Stomach (tissue), 9 donors: ENCODE results near the gene FGF12. TPM values are rescaled to one million over a fixed set of nuclear protein-coding genes. Genes with fewer than 3 reads are reported as not detected.

Experiments used
- DNase-seq, 2 donors: peaks; one replicate each; pipeline versions ENCODE4 v3.0.0 to v3.0.0-alpha.2; 2013 to 2019
- H3K27ac ChIP-seq, 5 donors: fragments of 200-600 bp in 4 of 5; sonication (generic) in 4 of 5; one replicate each; pipeline ENCODE4 v1.5.1; 2013 to 2019; ENCODE audit warnings: mild to moderate bottlenecking in 1 of 5, moderate library complexity in 1 of 5
- H3K27me3 ChIP-seq, 3 donors: fragments of 200-600 bp; sonication (generic); one replicate each; pipeline ENCODE4 v1.5.1; 2017 to 2019; ENCODE audit warnings: mixed run types in 1 of 3
- H3K36me3 ChIP-seq, 4 donors: fragments of 200-600 bp; sonication (generic); 1 replicate in 3 of 4; 2 replicates in 1 of 4; pipeline ENCODE4 v1.5.1; 2016 to 2019
- H3K4me1 ChIP-seq, 4 donors: fragments of 200-600 bp; sonication (generic); one replicate each; pipeline ENCODE4 v1.5.1; 2016 to 2019
- H3K4me3 ChIP-seq, 4 donors: fragments of 200-600 bp; sonication (generic) in 3 of 4; one replicate each; pipeline ENCODE4 v1.5.1; 2016 to 2019; ENCODE audit warnings: mild to moderate bottlenecking in 1 of 4
- H3K9me3 ChIP-seq, 4 donors: fragments of 200-600 bp; sonication (generic); one replicate each; pipeline ENCODE4 v1.5.1; 2016 to 2019
- EP300 ChIP-seq: sonication (generic); formaldehyde crosslinking; IDR thresholded peaks from one replicate; pipeline ENCODE4 v1.6.1; 2017; ENCODE audit warnings: antibody characterized with exemption
- POLR2A ChIP-seq, 4 donors: fragments of 450-650 bp; IDR thresholded peaks; one replicate each; pipeline ENCODE4 v1.6.1; 2016; ENCODE audit warnings: antibody characterized with exemption in 4 of 4, control low read depth in 2 of 4, mild to moderate bottlenecking in 1 of 4, moderate library complexity in 1 of 4
- POLR2AphosphoS5 ChIP-seq, 3 donors: sonication (generic); formaldehyde crosslinking; IDR thresholded peaks; one replicate each; pipeline ENCODE4 v1.6.1; 2016; ENCODE audit warnings: antibody characterized with exemption in 3 of 3
- WGBS, 5 donors: extraction: QIAGEN DNeasy Blood & Tissue Kit in 3 of 5; methylation state at CpG; one replicate each; pipeline versions ENCODE4 v1.1.5 to v1.1.7; 2013 to 2018; 5-methylcytosine and 5-hydroxymethylcytosine counted together
- intact Hi-C: fragments of 100-400 bp; cut with DNase I; formaldehyde crosslinking; loops from one replicate; pipeline ENCODE4 v1.15.1; 2023; ENCODE audit warnings: low total_unique reads
- polyA plus RNA-seq, 3 donors: library from polyadenylated mRNA; stranded (reverse); fragments of 200-250 nt; gene quantifications; one replicate each; pipeline ENCODE4 v1.2.3, GENCODE V29; 2013
- total RNA-seq, 5 donors: library from RNA; depleted of rRNA; stranded (reverse); fragments of >200 nt; gene quantifications; one replicate each; pipeline versions ENCODE4 v1.1.0 to v1.2.3, GENCODE V29; 2014 to 2016
- TF ChIP-seq, protein P1 (sequence below), 7 experiments: fragments of 450-650 bp in 4 of 7; fragments of 200-600 bp in 3 of 7; sonication (generic) in 3 of 7; IDR thresholded peaks; one replicate each; pipeline ENCODE4 v1.5.1; 2016 to 2019; ENCODE audit warnings: antibody characterized with exemption in 7 of 7, control low read depth in 2 of 7, mild to moderate bottlenecking in 1 of 7
- donor health status: healthy with polysubstance abuse.
- donor health status: Bipolar disorder and iron deficiency.
- donor health status: healthy.

Gene FGF12
- total and polyA plus RNA-seq, 8 donors, result 0.45 to 5.0 (median 0.88) TPM; not detected in 1

DNA sequence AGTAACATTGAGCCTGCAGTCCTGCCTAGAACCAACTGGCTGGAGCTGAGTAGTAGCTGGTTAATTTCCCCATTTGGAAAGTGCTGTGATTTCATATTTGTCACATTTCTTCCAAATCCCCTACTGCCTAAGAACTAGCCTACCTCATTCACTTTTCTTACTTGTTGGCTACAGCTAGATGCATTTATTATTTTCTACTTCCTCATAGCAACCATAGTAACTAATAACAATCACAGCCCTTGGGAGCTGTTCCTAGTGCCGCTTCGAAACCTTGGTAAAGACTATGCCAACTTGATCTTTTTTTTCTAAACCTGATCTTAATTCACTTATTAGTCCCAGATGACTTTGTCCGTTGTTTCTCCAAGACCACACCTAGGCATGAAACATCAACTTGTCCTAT is 240.3 kb downstream of the FGF12 start:
- WGBS, 5 donors, result 58 to 81% (median 67%) methylated on average over 3 of the region's 3 CpGs
- TF ChIP-seq POLR2A (IDR thresholded peaks at IDR 0.05) (no peak), POLR2AphosphoS5 (IDR thresholded peaks at IDR 0.05) (no peak), EP300 (no peak)
- TF ChIP-seq, protein P1, sequence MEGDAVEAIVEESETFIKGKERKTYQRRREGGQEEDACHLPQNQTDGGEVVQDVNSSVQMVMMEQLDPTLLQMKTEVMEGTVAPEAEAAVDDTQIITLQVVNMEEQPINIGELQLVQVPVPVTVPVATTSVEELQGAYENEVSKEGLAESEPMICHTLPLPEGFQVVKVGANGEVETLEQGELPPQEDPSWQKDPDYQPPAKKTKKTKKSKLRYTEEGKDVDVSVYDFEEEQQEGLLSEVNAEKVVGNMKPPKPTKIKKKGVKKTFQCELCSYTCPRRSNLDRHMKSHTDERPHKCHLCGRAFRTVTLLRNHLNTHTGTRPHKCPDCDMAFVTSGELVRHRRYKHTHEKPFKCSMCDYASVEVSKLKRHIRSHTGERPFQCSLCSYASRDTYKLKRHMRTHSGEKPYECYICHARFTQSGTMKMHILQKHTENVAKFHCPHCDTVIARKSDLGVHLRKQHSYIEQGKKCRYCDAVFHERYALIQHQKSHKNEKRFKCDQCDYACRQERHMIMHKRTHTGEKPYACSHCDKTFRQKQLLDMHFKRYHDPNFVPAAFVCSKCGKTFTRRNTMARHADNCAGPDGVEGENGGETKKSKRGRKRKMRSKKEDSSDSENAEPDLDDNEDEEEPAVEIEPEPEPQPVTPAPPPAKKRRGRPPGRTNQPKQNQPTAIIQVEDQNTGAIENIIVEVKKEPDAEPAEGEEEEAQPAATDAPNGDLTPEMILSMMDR (IDR thresholded peaks at IDR 0.05), result no peak
- no peak overlapping the region for H3K4me3 ChIP-seq

DNA sequence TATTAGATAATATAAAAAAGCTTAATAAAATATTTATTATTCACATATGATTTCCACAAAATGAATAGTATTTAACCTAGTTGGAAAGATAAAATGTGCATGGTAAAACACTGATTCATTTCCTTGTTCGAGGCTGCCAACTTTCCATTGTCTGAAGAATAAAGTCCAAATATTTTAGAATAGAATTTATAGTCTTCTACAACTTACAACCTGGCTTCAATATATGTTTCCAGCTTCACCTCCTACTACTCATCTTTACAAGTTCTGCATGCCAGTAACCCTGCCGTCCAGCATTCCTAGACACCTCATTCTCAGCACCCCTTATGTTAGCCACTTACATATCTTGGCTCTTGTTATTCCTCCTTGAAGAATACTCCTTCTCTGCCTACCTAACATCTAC is 244.5 kb downstream of the FGF12 start:
- no peak for TF ChIP-seq EP300
- TF ChIP-seq POLR2AphosphoS5 (IDR thresholded peaks at IDR 0.05), result no peak
- no peak for TF ChIP-seq POLR2A (IDR thresholded peaks at IDR 0.05)
- TF ChIP-seq, protein P1 (IDR thresholded peaks at IDR 0.05), result no peak
- H3K27me3 ChIP-seq, result no peaks in the 10 kb centered on the region
- H3K4me1 ChIP-seq, result no peaks in the 10 kb centered on the region
- H3K4me3 ChIP-seq, result no peak overlapping the region
- intact Hi-C loops, result no loop called here
- no peak overlapping the region for H3K27ac ChIP-seq
- 34 to 58% (median 48%) methylated on average over 2 of the region's 2 CpGs for WGBS, 5 donors
- no peak for DNase-seq
- H3K36me3 ChIP-seq, result no peaks in the 10 kb centered on the region
- no peaks in the 10 kb centered on the region for H3K9me3 ChIP-seq

More for the DNA sequence above, 240.3 kb downstream of the FGF12 start:
- H3K27me3 ChIP-seq, result no peaks in the 10 kb centered on the region
- no peaks in the 10 kb centered on the region for H3K4me1 ChIP-seq
- no peaks in the 10 kb centered on the region for H3K36me3 ChIP-seq
- no peaks in the 10 kb centered on the region for H3K9me3 ChIP-seq
- intact Hi-C loops, result no loop called here
- H3K27ac ChIP-seq, result no peak overlapping the region
- peak in 1 of 2 donors; percentile 10 for DNase-seq

DNA sequence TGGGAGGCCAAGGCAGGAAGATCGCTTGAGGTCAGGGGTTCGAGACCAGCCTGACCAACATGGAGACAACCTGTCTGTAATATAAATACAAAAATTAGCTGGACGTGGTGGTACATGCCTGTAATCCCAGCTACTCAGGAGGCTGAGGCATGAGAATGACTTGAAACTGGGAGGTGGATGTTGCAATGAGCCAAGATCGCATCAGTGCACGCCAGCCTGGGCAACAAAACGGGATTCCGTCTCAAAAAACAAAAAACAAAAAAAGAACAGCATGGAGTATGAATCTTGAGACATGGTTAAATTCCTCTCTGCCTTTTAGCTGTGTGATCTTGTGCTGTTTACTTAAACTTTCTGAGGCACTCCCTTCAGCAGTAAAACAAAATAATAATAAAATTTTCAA is 244.9 kb downstream of the FGF12 start:
- Histone ChIP-seq H3K36me3 (no peaks in the 10 kb centered on the region), H3K27me3 (no peaks in the 10 kb centered on the region), H3K9me3 (no peaks in the 10 kb centered on the region), H3K27ac (no peak overlapping the region), H3K4me1 (no peaks in the 10 kb centered on the region), H3K4me3 (no peak overlapping the region)
- no peak for DNase-seq
- intact Hi-C loops, result no loop called here
- 75 to 83% (median 78%) methylated on average over 7 of the region's 7 CpGs for WGBS, 5 donors
- TF ChIP-seq, protein P1 (IDR thresholded peaks at IDR 0.05), result no peak
- no peak for TF ChIP-seq EP300

DNA sequence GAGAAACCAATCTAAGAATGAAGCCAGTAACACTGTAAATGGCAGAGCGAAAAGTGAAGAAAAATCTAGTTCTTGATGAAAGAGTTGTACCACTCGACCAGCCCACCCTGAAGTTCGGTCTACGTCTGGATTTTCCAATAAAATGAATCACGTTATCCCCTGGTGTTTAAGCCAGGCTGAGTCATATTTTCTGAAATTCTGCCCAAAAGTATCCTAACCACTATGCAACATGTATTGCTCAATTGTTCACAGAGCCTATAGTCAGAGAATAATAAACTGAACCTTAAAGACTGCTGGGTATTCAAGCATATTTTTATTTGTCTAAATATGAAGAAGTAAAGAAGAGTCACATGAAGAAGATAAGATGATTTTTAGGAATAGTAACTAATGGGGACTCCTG is 245.7 kb downstream of the FGF12 start:
- WGBS, 5 donors, result 75 to 84% (median 84%) methylated on average over 5 of the region's 5 CpGs
- intact Hi-C loops, result no loop called here
- Histone ChIP-seq H3K36me3 (no peaks in the 10 kb centered on the region), H3K27me3 (no peaks in the 10 kb centered on the region), H3K4me1 (no peaks in the 10 kb centered on the region), H3K9me3 (no peaks in the 10 kb centered on the region), H3K27ac (no peak overlapping the region), H3K4me3 (no peak overlapping the region)
- DNase-seq, result no peak
- no peak for TF ChIP-seq EP300
- no peak for TF ChIP-seq POLR2AphosphoS5 (IDR thresholded peaks at IDR 0.05)
- no peak for TF ChIP-seq POLR2A (IDR thresholded peaks at IDR 0.05)
- TF ChIP-seq, protein P1 (IDR thresholded peaks at IDR 0.05), result no peak
